H1 (cell line): ENCODE data around the gene CDC42EP5. TPM values are rescaled to one million over a fixed set of nuclear protein-coding genes. Genes with fewer than 3 reads are reported as not detected.

ENCODE experiments used
- CTCF ChIA-PET: fragments of 300-600 bp; sonication (Branson Sonifier 250); formaldehyde crosslinking; loops from one replicate; lab custom pipeline; 2021; ENCODE audit not compliant: partially characterized antibody; lab: Charles Lee
- POLR2A ChIA-PET: fragments of 300-600 bp; sonication (Branson Sonifier 250); formaldehyde crosslinking; loops from one replicate; lab custom pipeline; 2021; ENCODE audit warnings: inconsistent platforms; ENCODE audit not compliant: partially characterized antibody; lab: Charles Lee
- DNase-seq, 2 experiments: peaks; one replicate each; pipeline versions ENCODE4 v3.0.0 to v3.0.0-alpha.2; 2010 to 2022; ENCODE audit warnings: low spot score in 2 of 2, low read depth in 1 of 2, mixed read lengths in 1 of 2
- FAIRE-seq: peaks from 2 replicates; lab custom pipeline; 2011; peaks lifted over from hg19 to GRCh38; lab: Jason Lieb, UNC
- H2AFZ ChIP-seq: 2 replicates; pipeline ENCODE4 v1.8.1; 2012; ENCODE audit warnings: low read length, inconsistent platforms
- H2AK5ac ChIP-seq: 2 replicates; pipeline ENCODE4 v1.6.1; 2013; ENCODE audit warnings: low read depth, low read length
- H2BK120ac ChIP-seq: replicated peaks from 2 replicates; pipeline ENCODE3; 2013; ENCODE audit warnings: low read depth, low read length, inconsistent platforms
- H2BK12ac ChIP-seq: 2 replicates; pipeline ENCODE4 v1.6.1; 2013; ENCODE audit warnings: low read depth, low read length
- H2BK15ac ChIP-seq: 2 replicates; pipeline ENCODE4 v1.6.1; 2013; ENCODE audit warnings: low read length
- H2BK20ac ChIP-seq: 2 replicates; pipeline ENCODE4 v1.6.1; 2013; ENCODE audit warnings: low read length
- H2BK5ac ChIP-seq: 2 replicates; pipeline ENCODE4 v1.6.1; 2013; ENCODE audit warnings: low read depth, low read length
- H3K14ac ChIP-seq: 2 replicates; pipeline ENCODE4 v1.6.1; 2013; ENCODE audit warnings: inconsistent platforms; ENCODE audit not compliant: insufficient read length
- H3K18ac ChIP-seq: 2 replicates; pipeline ENCODE4 v1.6.1; 2013; ENCODE audit warnings: low read length; ENCODE audit errors: extremely low read depth
- H3K23ac ChIP-seq: 2 replicates; pipeline ENCODE4 v1.6.1; 2013; ENCODE audit warnings: inconsistent platforms; ENCODE audit not compliant: insufficient read length
- H3K23me2 ChIP-seq: 2 replicates; pipeline ENCODE4 v1.6.1; 2013; ENCODE audit warnings: low read depth, low read length
- H3K27ac ChIP-seq: 2 replicates; pipeline ENCODE4 v1.6.1; 2011; ENCODE audit warnings: low read depth, low read length, inconsistent platforms
- H3K27me3 ChIP-seq, 4 experiments: replicated peaks in 1 of 4; 1 replicate in 1 of 4; 2 replicates in 3 of 4; pipeline versions ENCODE4 v1.6.1 to v1.8.1; 2011 to 2013; ENCODE audit warnings: low read length in 3 of 4, mild to moderate bottlenecking in 3 of 4, inconsistent platforms in 2 of 4, mixed read lengths in 2 of 4, moderate library complexity in 1 of 4; ENCODE audit not compliant: control insufficient read depth in 3 of 4, insufficient read depth in 3 of 4; ENCODE audit errors: extremely low read depth in 1 of 4
- H3K36me3 ChIP-seq, 4 experiments: 2 replicates each; pipeline versions ENCODE4 v1.6.1 to v1.8.1; 2011 to 2013; ENCODE audit warnings: mild to moderate bottlenecking in 4 of 4, low read length in 3 of 4, moderate library complexity in 2 of 4, control low read depth in 1 of 4, inconsistent platforms in 1 of 4; ENCODE audit not compliant: insufficient read depth in 4 of 4, control insufficient read depth in 2 of 4
- H3K4ac ChIP-seq: replicated peaks from 2 replicates; pipeline ENCODE3; 2013; ENCODE audit warnings: low read length, low read depth, mixed read lengths, inconsistent platforms; ENCODE audit not compliant: insufficient read length
- H3K4me1 ChIP-seq, 4 experiments: replicated peaks in 1 of 4; 1 replicate in 1 of 4; 2 replicates in 3 of 4; pipeline versions ENCODE4 v1.6.1 to v1.8.1; 2011 to 2013; ENCODE audit warnings: low read length in 3 of 4, inconsistent platforms in 2 of 4, mixed read lengths in 1 of 4; ENCODE audit not compliant: insufficient read depth in 4 of 4, control insufficient read depth in 3 of 4
- H3K4me2 ChIP-seq, 2 experiments: 2 replicates each; pipeline versions ENCODE4 v1.6.1 to v1.8.1; 2011 to 2013; ENCODE audit warnings: low read depth in 2 of 2, low read length in 2 of 2, control low read depth in 1 of 2, inconsistent platforms in 1 of 2, mild to moderate bottlenecking in 1 of 2; ENCODE audit not compliant: insufficient read depth in 1 of 2
- H3K4me3 ChIP-seq, 4 experiments: fragments of 200-600, 300-600 bp in 1 of 4; sonication (generic), shearing (Covaris generic), sonication (Bioruptor Twin) in 1 of 4; 2 replicates each; pipeline versions ENCODE4 v1.5.1 to v1.8.1; 2011 to 2016; ENCODE audit warnings: low read length in 4 of 4, low read depth in 3 of 4, control low read depth in 2 of 4, inconsistent platforms in 2 of 4, mild to moderate bottlenecking in 2 of 4, mixed read lengths in 1 of 4, moderate library complexity in 1 of 4; ENCODE audit not compliant: insufficient read depth in 2 of 4; ENCODE audit errors: extremely low read depth in 1 of 4
- H3K56ac ChIP-seq: replicated peaks from 2 replicates; pipeline ENCODE3; 2013; ENCODE audit warnings: low read depth, mild to moderate bottlenecking, mixed read lengths, low read length, inconsistent platforms; ENCODE audit not compliant: insufficient read length
- H3K79me1 ChIP-seq: 2 replicates; pipeline ENCODE4 v1.6.1; 2013; ENCODE audit warnings: low read depth, low read length, control low read depth
- H3K79me2 ChIP-seq, 2 experiments: 2 replicates each; pipeline versions ENCODE4 v1.6.1 to v1.8.1; 2012 to 2013; ENCODE audit warnings: low read length in 2 of 2, mild to moderate bottlenecking in 2 of 2, inconsistent platforms in 1 of 2; ENCODE audit not compliant: insufficient read depth in 2 of 2, control insufficient read depth in 1 of 2
- H3K9ac ChIP-seq, 4 experiments: replicated peaks in 1 of 4; 1 replicate in 1 of 4; 2 replicates in 3 of 4; pipeline versions ENCODE4 v1.6.1 to v1.8.1; 2011 to 2013; ENCODE audit warnings: low read depth in 3 of 4, low read length in 3 of 4, control low read depth in 2 of 4, mild to moderate bottlenecking in 2 of 4, moderate library complexity in 2 of 4, inconsistent platforms in 1 of 4; ENCODE audit errors: extremely low read depth in 1 of 4
- H3K9me3 ChIP-seq, 2 experiments: 2 replicates each; pipeline versions ENCODE4 v1.6.1 to v1.8.1; 2012 to 2013; ENCODE audit warnings: mild to moderate bottlenecking in 2 of 2, moderate library complexity in 2 of 2, control low read depth in 1 of 2, inconsistent platforms in 1 of 2, low read depth in 1 of 2, low read length in 1 of 2, mixed read lengths in 1 of 2; ENCODE audit not compliant: insufficient read depth in 2 of 2
- H4K20me1 ChIP-seq, 2 experiments: replicated peaks in 1 of 2; 2 replicates each; pipeline versions ENCODE3 to v1.8.1; 2011 to 2013; ENCODE audit warnings: inconsistent platforms in 2 of 2, low read length in 2 of 2, mild to moderate bottlenecking in 1 of 2; ENCODE audit not compliant: insufficient read depth in 2 of 2, control insufficient read depth in 1 of 2
- H4K5ac ChIP-seq: 2 replicates; pipeline ENCODE4 v1.6.1; 2013; ENCODE audit warnings: low read length, low read depth, mixed read lengths, inconsistent platforms; ENCODE audit not compliant: insufficient read length
- H4K8ac ChIP-seq: 2 replicates; pipeline ENCODE4 v1.8.0; 2013; ENCODE audit warnings: mild to moderate bottlenecking, moderate library complexity, low read length, inconsistent platforms; ENCODE audit not compliant: insufficient read depth; ENCODE audit errors: extremely low read depth
- H4K91ac ChIP-seq: replicated peaks from 2 replicates; pipeline ENCODE3; 2013; ENCODE audit warnings: low read length, mixed read lengths, inconsistent platforms; ENCODE audit not compliant: insufficient read length
- KDM1A ChIP-seq: fragments of 200-600, 300-600 bp; sonication (generic); IDR thresholded peaks from 2 replicates; pipeline ENCODE4 v1.7.1; 2016; ENCODE audit warnings: mild to moderate bottlenecking, low read length, borderline replicate concordance
- RFX5 ChIP-seq: IDR thresholded peaks from 2 replicates; pipeline ENCODE4 v1.6.1; 2011; ENCODE audit warnings: low read depth, low read length, improper control_type of control experiment, borderline replicate concordance
- whole genome bisulfite sequencing, 2 experiments: shearing (Covaris generic) in 1 of 2; methylation state at CpG; one replicate each; pipeline versions ENCODE4 v1.1.6 to v1.1.7; 2013 to 2015; ENCODE audit warnings: low lambda C conversion rate in 2 of 2, mixed read lengths in 2 of 2, inconsistent platforms in 1 of 2, low coverage in 1 of 2, missing lambda C conversion rate in 1 of 2; ENCODE audit not compliant: insufficient replicate concordance in 2 of 2, insufficient coverage in 1 of 2, insufficient read length in 1 of 2; ENCODE audit errors: extremely low coverage in 1 of 2, missing lambda C conversion rate in 1 of 2; 5-methylcytosine and 5-hydroxymethylcytosine counted together
- polyA plus RNA-seq, 7 experiments: library from polyadenylated mRNA; depleted of rRNA in 3 of 7; stranded (reverse) in 5 of 7; unstranded in 2 of 7; fragments of >200 nt in 5 of 7; fragments of 200-250 nt in 2 of 7; gene quantifications; 1 replicate in 5 of 7; 2 replicates in 1 of 7; 4 replicates in 1 of 7; pipeline versions ENCODE4 v1.2.1 to v1.2.3, GENCODE V29; 2011 to 2013; ENCODE audit warnings: missing spikeins in 2 of 7, mixed read lengths in 2 of 7
- total RNA-seq: library from RNA; stranded (reverse); fragmentation: NEBNext Ultra II Directional; extraction: Animal tissue kit (Norgen Biotek cat#: 25700); gene quantifications from 2 replicates; pipeline ENCODE4 v1.2.1, GENCODE V29; 2021

The CDC42EP5 gene
- total and polyA plus RNA-seq, 2 of the 8 experiments (the other 6 are each of a cell fraction or from before 2014, with no cell fraction given) = 1.8 to 2.1 TPM

DNA sequence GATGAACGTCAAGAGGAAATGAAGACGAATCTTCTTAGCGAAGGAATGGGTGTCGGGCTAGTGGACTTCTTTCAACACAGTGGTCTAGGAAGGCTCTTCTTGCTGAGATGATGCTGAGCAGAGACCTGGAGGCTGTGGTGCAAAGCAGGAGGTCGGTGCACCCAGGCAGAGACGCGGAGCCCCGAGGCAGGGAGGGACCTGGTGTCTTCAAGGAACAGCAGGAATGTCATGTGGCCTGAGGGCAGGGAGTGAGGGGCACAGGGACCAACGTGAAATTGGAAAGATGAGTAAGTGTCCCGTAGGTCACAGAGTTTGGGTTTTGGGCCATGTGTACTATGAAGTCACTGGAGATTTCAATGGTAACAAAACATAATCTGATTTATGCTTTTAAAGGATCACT is 11.4 kb upstream of the CDC42EP5 start:
- H2BK5ac ChIP-seq = no peak overlapping the region
- no peak overlapping the region for H3K27ac ChIP-seq
- no peak overlapping the region for H3K4ac ChIP-seq
- H3K79me1 ChIP-seq = no peaks in the 10 kb centered on the region
- H3K23ac ChIP-seq = no peak overlapping the region
- H2BK15ac ChIP-seq = no peak overlapping the region
- no peak overlapping the region for H2BK120ac ChIP-seq
- no peak overlapping the region for H4K91ac ChIP-seq
- H2AFZ ChIP-seq = no peak overlapping the region
- no peak overlapping the region for H3K9ac ChIP-seq
- no peaks in the 10 kb centered on the region for H4K20me1 ChIP-seq
- no peak overlapping the region for H3K18ac ChIP-seq
- H3K23me2 ChIP-seq = no peaks in the 10 kb centered on the region
- WGBS, 2 experiments = 84% methylated on average over 10 of the region's 10 CpGs; no CpG with 5 or more reads in 1 of the 2 experiments
- peaks cover 3 to 26% of the 10 kb centered on the region in 2 experiments; a peak in 3 of 4 replicates for H3K9me3 ChIP-seq
- H3K27me3 ChIP-seq = no peaks in the 10 kb centered on the region
- H3K79me2 ChIP-seq = no peaks in the 10 kb centered on the region
- no peak overlapping the region for H3K56ac ChIP-seq
- no peak overlapping the region for H2BK20ac ChIP-seq
- H4K5ac ChIP-seq = no peak overlapping the region
- ChIA-PET POLR2A (no interaction called here), CTCF (no interaction called here)
- DNase-seq (no peak), FAIRE-seq (no peak)
- no peak overlapping the region for H2AK5ac ChIP-seq
- H3K14ac ChIP-seq = no peak overlapping the region
- H3K4me2 ChIP-seq = no peak overlapping the region
- H3K36me3 ChIP-seq = no peaks in the 10 kb centered on the region
- no peak overlapping the region for H2BK12ac ChIP-seq
- H3K4me3 ChIP-seq = no peak overlapping the region
- no peak overlapping the region for H4K8ac ChIP-seq
- H3K4me1 ChIP-seq = no peaks in the 10 kb centered on the region
- no peak for TF ChIP-seq RFX5
- no peak for TF ChIP-seq KDM1A
